ENCODE measurements around the gene ZNG1A. TPM values are rescaled to one million over a fixed set of nuclear protein-coding genes. Genes with fewer than 3 reads are reported as not detected.
"Not testable (repeated sequence)": the region's sequence is repeated elsewhere in the genome, so short reads cannot be mapped to it uniquely, and the experiment has no call there.

Gene ZNG1A
- polyA plus RNA-seq, 3 donors = 26.7 to 70.5 (median 53.1) TPM

DNA sequence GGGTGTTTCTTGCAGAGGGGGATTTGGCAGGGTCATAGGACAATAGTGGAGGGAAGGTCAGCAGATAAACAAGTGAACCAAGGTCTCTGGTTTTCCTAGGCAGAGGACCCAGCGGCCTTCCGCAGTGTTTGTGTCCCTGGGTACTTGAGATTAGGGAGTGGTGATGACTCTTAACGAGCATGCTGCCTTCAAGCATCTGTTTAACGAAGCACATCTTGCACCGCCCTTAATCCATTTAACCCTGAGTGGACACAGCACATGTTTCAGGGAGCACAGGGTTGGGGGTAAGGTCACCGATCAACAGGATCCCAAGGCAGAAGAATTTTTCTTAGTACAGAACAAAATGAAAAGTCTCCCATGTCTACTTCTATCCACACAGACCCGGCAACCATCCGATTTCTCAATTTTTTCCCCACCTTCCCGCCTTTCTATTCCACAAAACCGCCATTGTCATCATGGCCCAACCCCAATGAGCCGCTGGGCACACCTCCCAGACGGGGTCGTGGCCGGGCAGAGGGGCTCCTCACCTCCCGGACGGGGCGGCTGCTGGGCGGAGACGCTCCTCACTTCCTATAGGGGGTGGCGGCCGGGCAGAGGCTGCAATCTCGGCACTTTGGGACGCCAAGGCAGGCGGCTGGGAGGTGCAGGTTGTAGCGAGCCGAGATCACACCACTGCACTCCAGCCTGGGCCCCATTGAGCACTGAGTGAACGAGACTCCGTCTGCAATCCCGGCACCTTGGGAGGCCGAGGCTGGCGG, 95.7 kb downstream of the ZNG1A start:
- H3K9ac ChIP-seq (ENCODE audit: insufficient read depth, low read length, poor library complexity, severe bottlenecking); H3K36me3 ChIP-seq (replicated peaks in 1 of 2; ENCODE audit: control insufficient read depth in 1 of 2, insufficient read depth in 2 of 2, low read length in 2 of 2); H3K4me1 ChIP-seq (ENCODE audit: control insufficient read depth in 1 of 2, insufficient read depth in 2 of 2, low read length in 2 of 2); H3K27ac Mint-ChIP-seq; H3K4me2 ChIP-seq (replicated peaks; ENCODE audit: extremely low read depth, low read length, poor library complexity, severe bottlenecking); H2AFZ ChIP-seq (ENCODE audit: insufficient read depth, low read depth, low read length, poor library complexity, severe bottlenecking); DNase-seq; H3K9me3 Mint-ChIP-seq; H4K20me1 ChIP-seq (ENCODE audit: insufficient read depth, low read length); H3K4me1 Mint-ChIP-seq; H3K27me3 Mint-ChIP-seq (ENCODE audit: low read depth in 3 of 3); H3K4me3 Mint-ChIP-seq; H3K4me3 ChIP-seq (replicated peaks in 1 of 3; ENCODE audit: low read depth in 2 of 3, low read length in 3 of 3); H3K9me3 ChIP-seq (replicated peaks in 1 of 2; ENCODE audit: control insufficient read depth in 1 of 2, insufficient read depth in 1 of 2, low read length in 2 of 2); H3K27me3 ChIP-seq (ENCODE audit: control insufficient read depth in 2 of 2, insufficient read depth in 2 of 2, low read length in 2 of 2); intact Hi-C loops (cut with micrococcal nuclease); H3K79me2 ChIP-seq (ENCODE audit: insufficient read depth, low read length); H3K27ac ChIP-seq (ENCODE audit: low read depth in 1 of 2, low read length in 2 of 2); H3K36me3 Mint-ChIP-seq: not testable (repeated sequence)
- WGBS (ENCODE audit: insufficient coverage) = no CpG with 5 or more reads among the region's 31 CpGs

GRCh38 chr9:78333-78732, 100.5 kb downstream of the ZNG1A start:
- H3K27me3 Mint-ChIP-seq (ENCODE audit: low read depth in 3 of 3) = peaks cover 11 to 19% (median 19%) of the 10 kb centered on the region in 3 donors
- H3K36me3 Mint-ChIP-seq; H3K4me3 ChIP-seq (replicated peaks in 1 of 3; ENCODE audit: low read depth in 2 of 3, low read length in 3 of 3); H3K4me1 ChIP-seq (ENCODE audit: control insufficient read depth in 1 of 2, insufficient read depth in 2 of 2, low read length in 2 of 2); H3K9ac ChIP-seq (ENCODE audit: insufficient read depth, low read length, poor library complexity, severe bottlenecking); intact Hi-C loops (cut with micrococcal nuclease); H3K9me3 Mint-ChIP-seq; H3K4me1 Mint-ChIP-seq; H2AFZ ChIP-seq (ENCODE audit: insufficient read depth, low read depth, low read length, poor library complexity, severe bottlenecking); H3K27ac Mint-ChIP-seq; H3K9me3 ChIP-seq (replicated peaks in 1 of 2; ENCODE audit: control insufficient read depth in 1 of 2, insufficient read depth in 1 of 2, low read length in 2 of 2); H3K4me3 Mint-ChIP-seq; H3K79me2 ChIP-seq (ENCODE audit: insufficient read depth, low read length); DNase-seq; H3K36me3 ChIP-seq (replicated peaks in 1 of 2; ENCODE audit: control insufficient read depth in 1 of 2, insufficient read depth in 2 of 2, low read length in 2 of 2); H4K20me1 ChIP-seq (ENCODE audit: insufficient read depth, low read length); H3K4me2 ChIP-seq (replicated peaks; ENCODE audit: extremely low read depth, low read length, poor library complexity, severe bottlenecking); H3K27ac ChIP-seq (ENCODE audit: low read depth in 1 of 2, low read length in 2 of 2): not testable (repeated sequence)
- peaks cover 2 to 15% of the 10 kb centered on the region in 2 donors for H3K27me3 ChIP-seq (ENCODE audit: control insufficient read depth in 2 of 2, insufficient read depth in 2 of 2, low read length in 2 of 2)
- no CpG with 5 or more reads among the region's 3 CpGs for WGBS (ENCODE audit: insufficient coverage)

DNA sequence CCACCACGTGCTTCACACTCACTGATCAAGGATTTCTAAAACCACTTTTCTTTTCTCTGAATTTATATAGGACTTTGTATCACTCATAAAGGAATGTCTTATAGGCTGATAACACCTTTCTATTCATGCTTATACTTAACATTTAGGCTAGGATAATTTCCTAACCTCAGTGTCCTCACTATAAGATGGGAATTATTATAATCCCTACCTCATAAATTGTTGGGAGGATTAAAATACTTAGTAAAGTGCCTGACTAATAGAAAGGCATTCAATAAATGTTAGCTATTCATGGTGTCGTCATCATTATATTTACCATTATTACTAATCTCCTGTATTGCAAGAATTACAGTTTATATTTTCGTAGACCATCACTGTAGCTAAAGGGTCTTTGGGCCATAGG, 102.5 kb downstream of the ZNG1A start:
- H3K4me3 Mint-ChIP-seq; H3K9ac ChIP-seq (ENCODE audit: insufficient read depth, low read length, poor library complexity, severe bottlenecking); H3K9me3 Mint-ChIP-seq; H3K36me3 ChIP-seq (replicated peaks in 1 of 2; ENCODE audit: control insufficient read depth in 1 of 2, insufficient read depth in 2 of 2, low read length in 2 of 2); H3K4me1 ChIP-seq (ENCODE audit: control insufficient read depth in 1 of 2, insufficient read depth in 2 of 2, low read length in 2 of 2); H3K9me3 ChIP-seq (replicated peaks in 1 of 2; ENCODE audit: control insufficient read depth in 1 of 2, insufficient read depth in 1 of 2, low read length in 2 of 2); H2AFZ ChIP-seq (ENCODE audit: insufficient read depth, low read depth, low read length, poor library complexity, severe bottlenecking); H4K20me1 ChIP-seq (ENCODE audit: insufficient read depth, low read length); DNase-seq; H3K27ac Mint-ChIP-seq; H3K36me3 Mint-ChIP-seq; H3K4me2 ChIP-seq (replicated peaks; ENCODE audit: extremely low read depth, low read length, poor library complexity, severe bottlenecking); H3K27ac ChIP-seq (ENCODE audit: low read depth in 1 of 2, low read length in 2 of 2); H3K79me2 ChIP-seq (ENCODE audit: insufficient read depth, low read length); H3K4me3 ChIP-seq (replicated peaks in 1 of 3; ENCODE audit: low read depth in 2 of 3, low read length in 3 of 3); intact Hi-C loops (cut with micrococcal nuclease): not testable (repeated sequence)
- WGBS (ENCODE audit: insufficient coverage) = no CpG with 5 or more reads among the region's 3 CpGs
- Mint-ChIP-seq H3K4me1 (peaks cover 12% of the 10 kb centered on the region), H3K27me3 (ENCODE audit: low read depth in 3 of 3) (peaks cover 16 to 29% (median 29%) of the 10 kb centered on the region in 3 donors)
- peaks cover 2 to 20% of the 10 kb centered on the region in 2 donors for H3K27me3 ChIP-seq (ENCODE audit: control insufficient read depth in 2 of 2, insufficient read depth in 2 of 2, low read length in 2 of 2)

GRCh38 chr9:73900-74525, 104.8 kb downstream of the ZNG1A start:
- H3K27ac ChIP-seq (ENCODE audit: low read depth in 1 of 2, low read length in 2 of 2); H3K9me3 ChIP-seq (replicated peaks in 1 of 2; ENCODE audit: control insufficient read depth in 1 of 2, insufficient read depth in 1 of 2, low read length in 2 of 2); DNase-seq; H3K9me3 Mint-ChIP-seq; H4K20me1 ChIP-seq (ENCODE audit: insufficient read depth, low read length); H3K9ac ChIP-seq (ENCODE audit: insufficient read depth, low read length, poor library complexity, severe bottlenecking); H3K36me3 Mint-ChIP-seq; H2AFZ ChIP-seq (ENCODE audit: insufficient read depth, low read depth, low read length, poor library complexity, severe bottlenecking); H3K4me1 ChIP-seq (ENCODE audit: control insufficient read depth in 1 of 2, insufficient read depth in 2 of 2, low read length in 2 of 2); H3K79me2 ChIP-seq (ENCODE audit: insufficient read depth, low read length); intact Hi-C loops (cut with micrococcal nuclease); H3K36me3 ChIP-seq (replicated peaks in 1 of 2; ENCODE audit: control insufficient read depth in 1 of 2, insufficient read depth in 2 of 2, low read length in 2 of 2): not testable (repeated sequence)
- peak overlapping the region in 1 of 7 donors; percentile 18 for H3K27ac Mint-ChIP-seq
- peak overlapping the region; percentile 76 to 89 for H3K4me3 Mint-ChIP-seq
- H3K27me3 Mint-ChIP-seq (ENCODE audit: low read depth in 3 of 3) = peaks cover 16 to 29% (median 29%) of the 10 kb centered on the region in 3 donors
- Histone ChIP-seq H3K27me3 (ENCODE audit: control insufficient read depth in 2 of 2, insufficient read depth in 2 of 2, low read length in 2 of 2) (peaks cover 2 to 17% of the 10 kb centered on the region in 2 donors), H3K4me2 (replicated peaks; ENCODE audit: extremely low read depth, low read length, poor library complexity, severe bottlenecking) (peak overlapping the region; percentile 54), H3K4me3 (replicated peaks in 1 of 3; ENCODE audit: low read depth in 2 of 3, low read length in 3 of 3) (peak overlapping the region in 2 of 3 experiments; percentile 14 to 65)
- no CpG with 5 or more reads among the region's 18 CpGs for WGBS (ENCODE audit: insufficient coverage)
- H3K4me1 Mint-ChIP-seq = peaks cover 12% of the 10 kb centered on the region
